ENCODE data around the gene RETREG2. TPM values are rescaled to one million over a fixed set of nuclear protein-coding genes. Genes with fewer than 3 reads are reported as not detected.

Gene RETREG2
- total and polyA plus RNA-seq, 2 of the 8 experiments (the other 6 are each of a cell fraction or from before 2014, with no cell fraction given) = 51.3 to 67.4 TPM

- Histone ChIP-seq H3K36me3 (ENCODE audit: control insufficient read depth in 2 of 4, insufficient read depth in 4 of 4, low read length in 3 of 4) (peaks cover 18 to 48% (median 35%) of the 10 kb centered on the region in 4 experiments), H3K27ac (ENCODE audit: low read depth, low read length) (peak within 1 kb of the TSS; percentile 71), H3K79me2 (ENCODE audit: control insufficient read depth in 1 of 2, insufficient read depth in 2 of 2, low read length in 2 of 2) (peaks cover 0 to 12% of the 10 kb centered on the region in 2 experiments; a peak in 2 of 4 replicates), H3K23ac (ENCODE audit: insufficient read length) (no peak within 1 kb of the TSS), H4K5ac (ENCODE audit: insufficient read length, low read depth, low read length) (peak within 1 kb of the TSS; percentile 79), H3K23me2 (ENCODE audit: low read depth, low read length) (peaks cover 7% of the 10 kb centered on the region; the same call in 1 of the 2 replicates), H3K27me3 (replicated peaks in 1 of 4; ENCODE audit: control insufficient read depth in 3 of 4, extremely low read depth in 1 of 4, insufficient read depth in 3 of 4, low read length in 3 of 4) (no peaks in the 10 kb centered on the region; a peak in 1 of 7 replicates), H3K9me3 (ENCODE audit: insufficient read depth in 2 of 2, low read depth in 1 of 2, low read length in 1 of 2) (no peaks in the 10 kb centered on the region), H3K79me1 (ENCODE audit: low read depth, low read length) (no peaks in the 10 kb centered on the region; the same call in 1 of the 2 replicates), H3K18ac (ENCODE audit: extremely low read depth, low read length) (peak within 1 kb of the TSS; percentile 87; the same call in 1 of the 2 replicates), H4K20me1 (replicated peaks in 1 of 2; ENCODE audit: control insufficient read depth in 1 of 2, insufficient read depth in 2 of 2, low read length in 2 of 2) (no peaks in the 10 kb centered on the region), H2BK5ac (ENCODE audit: low read depth, low read length) (peak within 1 kb of the TSS; percentile 41), H2BK15ac (ENCODE audit: low read length) (no peak within 1 kb of the TSS), H3K56ac (replicated peaks; ENCODE audit: insufficient read length, low read depth, low read length) (peak within 1 kb of the TSS; percentile 52), H3K9ac (replicated peaks in 1 of 4; ENCODE audit: extremely low read depth in 1 of 4, low read depth in 3 of 4, low read length in 3 of 4) (peak within 1 kb of the TSS; percentile 82 to 96 (median 86)), H2AK5ac (ENCODE audit: low read depth, low read length) (no peak within 1 kb of the TSS), H3K4me3 (ENCODE audit: extremely low read depth in 1 of 4, insufficient read depth in 2 of 4, low read depth in 3 of 4, low read length in 4 of 4) (peak within 1 kb of the TSS; percentile 82 to 97 (median 92)), H2BK12ac (ENCODE audit: low read depth, low read length) (peak within 1 kb of the TSS; percentile 2; the same call in 1 of the 2 replicates), H2AFZ (ENCODE audit: low read length) (no peak within 1 kb of the TSS), H3K4ac (replicated peaks; ENCODE audit: insufficient read length, low read depth, low read length) (peak within 1 kb of the TSS; percentile 32), H4K8ac (ENCODE audit: extremely low read depth, insufficient read depth, low read length) (peak within 1 kb of the TSS; percentile 88; the same call in 1 of the 2 replicates), H3K4me1 (replicated peaks in 1 of 4; ENCODE audit: control insufficient read depth in 3 of 4, insufficient read depth in 4 of 4, low read length in 3 of 4) (peaks cover 0 to 6% (median 3%) of the 10 kb centered on the region in 4 experiments; a peak in 5 of 7 replicates), H3K14ac (ENCODE audit: insufficient read length) (no peak within 1 kb of the TSS), H4K91ac (replicated peaks; ENCODE audit: insufficient read length, low read length) (no peak within 1 kb of the TSS), H2BK20ac (ENCODE audit: low read length) (no peak within 1 kb of the TSS), H2BK120ac (replicated peaks; ENCODE audit: low read depth, low read length) (no peak within 1 kb of the TSS), H3K4me2 (ENCODE audit: insufficient read depth in 1 of 2, low read depth in 2 of 2, low read length in 2 of 2) (peak within 1 kb of the TSS; percentile 88 to 91)
- WGBS, 2 experiments (ENCODE audit: extremely low coverage in 1 of 2, insufficient coverage in 1 of 2, insufficient read length in 1 of 2, insufficient replicate concordance in 2 of 2, low coverage in 1 of 2, low lambda C conversion rate in 2 of 2, missing lambda C conversion rate in 1 of 2) = 1% methylated on average over 62 of the region's 80 CpGs; no CpG with 5 or more reads in 1 of the 2 experiments
- POLR2A ChIA-PET (ENCODE audit: partially characterized antibody) = interaction anchor here (0.7 to 4.6 kb wide), 17 partner anchors 8 to 101 kb away, joined by 3 to 57 read pairs (median 5); partner anchors contain the start of genes ABCB6, CNPPD1, DNAJB2 and GLB1L
- CTCF ChIA-PET (ENCODE audit: partially characterized antibody) = interaction anchor here (0.7 to 4.9 kb wide), 10 partner anchors 16 to 124 kb away, joined by 3 to 23 read pairs (median 4); partner anchors contain the start of genes GLB1L and STK16
- DNase-seq (ENCODE audit: low read depth in 1 of 2, low spot score in 2 of 2) (peak; percentile 93 to 95), FAIRE-seq (peak; percentile 71)
- peak; percentile 78 for TF ChIP-seq SAP30 (IDR thresholded peaks at IDR 0.05; ENCODE audit: insufficient read depth, insufficient replicate concordance, low read length)
- TF ChIP-seq CHD2 (IDR thresholded peaks at IDR 0.05; ENCODE audit: low read length) = peak; percentile 91
- peak; percentile 64 for TF ChIP-seq TAF7 (optimal IDR thresholded peaks at IDR 0.05; ENCODE audit: borderline replicate concordance, low read depth, low read length)
- peak; percentile 97 for TF ChIP-seq SP4 (IDR thresholded peaks at IDR 0.05; ENCODE audit: low read length)
- TF ChIP-seq NANOG (IDR thresholded peaks at IDR 0.05; ENCODE audit: insufficient read depth, low read depth, low read length, poor library complexity, severe bottlenecking) = no peak
- TF ChIP-seq CEBPB (IDR thresholded peaks at IDR 0.05; ENCODE audit: low read depth, low read length) = no peak
- peak; percentile 60; the same call in 1 of the 2 replicates for TF ChIP-seq EGR1 (IDR thresholded peaks at IDR 0.05; ENCODE audit: borderline replicate concordance, low read depth, low read length)
These were observed 51.4 kb downstream of the RETREG2 start, which contains the start of the genes ANKZF1 and ATG9A for GRCh38 chr2:219229305-219230058. TSS of gene ANKZF1 (plus strand) at chr2:219229806. CDS start at chr2:219230258, 452 bp downstream. TSS of gene ATG9A (minus strand) at chr2:219229636. CDS start at chr2:219228024, 1,612 bp downstream.

Data from H1 (cell line).